PC-9 (cell line): ENCODE data around the gene DIS3L.

ENCODE experiments used
- EZH2 ChIP-seq: fragments of 200-600 bp; sonication (generic); IDR thresholded peaks from 2 replicates; pipeline ENCODE4 v1.8.0; 2017; ENCODE audit warnings: antibody characterized with exemption, low read depth
- TF ChIP-seq, protein P1 (sequence below): fragments of 200-600 bp; sonication (generic); conservative IDR thresholded peaks from 2 replicates; pipeline ENCODE4 v1.6.1; 2017; ENCODE audit warnings: mixed run types, antibody characterized with exemption, mild to moderate bottlenecking, moderate library complexity

DNA sequence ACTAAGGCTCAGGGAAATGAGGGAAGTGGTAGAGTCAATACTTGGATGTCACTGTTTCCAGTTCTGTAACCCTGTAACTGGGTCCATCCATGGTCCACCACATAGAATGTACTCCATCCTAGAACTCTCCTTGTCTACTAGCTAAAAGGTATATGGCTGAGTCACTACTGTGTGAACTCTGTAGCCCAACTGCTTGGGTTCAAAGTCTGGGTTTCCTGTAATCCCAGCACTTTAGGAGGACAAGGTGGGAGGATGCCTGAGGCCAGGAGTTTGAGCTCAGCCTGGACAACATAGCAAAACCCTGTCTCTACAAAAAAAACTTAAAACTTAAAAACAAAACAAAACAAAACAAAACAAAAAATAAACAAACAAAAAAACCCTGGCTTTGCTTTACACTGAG lies 5.3 kb upstream of the DIS3L start:
- no peak for TF ChIP-seq EZH2
- TF ChIP-seq, protein P1, sequence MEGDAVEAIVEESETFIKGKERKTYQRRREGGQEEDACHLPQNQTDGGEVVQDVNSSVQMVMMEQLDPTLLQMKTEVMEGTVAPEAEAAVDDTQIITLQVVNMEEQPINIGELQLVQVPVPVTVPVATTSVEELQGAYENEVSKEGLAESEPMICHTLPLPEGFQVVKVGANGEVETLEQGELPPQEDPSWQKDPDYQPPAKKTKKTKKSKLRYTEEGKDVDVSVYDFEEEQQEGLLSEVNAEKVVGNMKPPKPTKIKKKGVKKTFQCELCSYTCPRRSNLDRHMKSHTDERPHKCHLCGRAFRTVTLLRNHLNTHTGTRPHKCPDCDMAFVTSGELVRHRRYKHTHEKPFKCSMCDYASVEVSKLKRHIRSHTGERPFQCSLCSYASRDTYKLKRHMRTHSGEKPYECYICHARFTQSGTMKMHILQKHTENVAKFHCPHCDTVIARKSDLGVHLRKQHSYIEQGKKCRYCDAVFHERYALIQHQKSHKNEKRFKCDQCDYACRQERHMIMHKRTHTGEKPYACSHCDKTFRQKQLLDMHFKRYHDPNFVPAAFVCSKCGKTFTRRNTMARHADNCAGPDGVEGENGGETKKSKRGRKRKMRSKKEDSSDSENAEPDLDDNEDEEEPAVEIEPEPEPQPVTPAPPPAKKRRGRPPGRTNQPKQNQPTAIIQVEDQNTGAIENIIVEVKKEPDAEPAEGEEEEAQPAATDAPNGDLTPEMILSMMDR = no peak
